Sigmoid colon (tissue), 4 donors: ENCODE results near the gene NARS2.

Experiments used
- POLR2A ChIP-seq, 2 donors: fragments of 450-650 bp; IDR thresholded peaks; one replicate each; pipeline ENCODE4 v1.6.1; 2016; ENCODE audit warnings: antibody characterized with exemption in 2 of 2, mild to moderate bottlenecking in 2 of 2, moderate library complexity in 2 of 2
- POLR2AphosphoS5 ChIP-seq, 4 donors: sonication (generic); formaldehyde crosslinking; IDR thresholded peaks; one replicate each; pipeline ENCODE4 v1.6.1; 2017; ENCODE audit warnings: antibody characterized with exemption in 4 of 4

GRCh38 chr11:78489184-78489583 is 85.5 kb downstream of the NARS2 start:
- TF ChIP-seq POLR2AphosphoS5 (IDR thresholded peaks at IDR 0.05) = no peak
- TF ChIP-seq POLR2A (IDR thresholded peaks at IDR 0.05) = no peak
